SU-DHL-6 (cell line): Measurements from ENCODE around the gene TENM4.

ENCODE experiments used
- H2AFZ ChIP-seq: fragments of 200-600 bp; sonication (generic); 2 replicates; pipeline ENCODE4 v1.6.1; 2014; ENCODE audit warnings: low read depth, mild to moderate bottlenecking, moderate library complexity, mixed read lengths, antibody characterized with exemption, low read length; ENCODE audit not compliant: severe bottlenecking
- H3F3A ChIP-seq: fragments of 200-600 bp; shearing (Covaris generic); 2 replicates; pipeline ENCODE4 v1.6.0; 2016; ENCODE audit warnings: antibody characterized with exemption, mild to moderate bottlenecking; ENCODE audit not compliant: insufficient read depth
- H3K27ac ChIP-seq: fragments of 200-600 bp; sonication (generic); 2 replicates; pipeline ENCODE4 v1.5.1; 2016; ENCODE audit warnings: low read depth, mild to moderate bottlenecking, low read length, moderate library complexity, mixed read lengths
- H3K27me3 ChIP-seq: fragments of 200-600 bp; sonication (generic), shearing (Covaris generic); 2 replicates; pipeline ENCODE4 v1.6.0; 2014; ENCODE audit warnings: mild to moderate bottlenecking, low read length
- H3K36me3 ChIP-seq: fragments of 200-600 bp; sonication (generic); 2 replicates; pipeline ENCODE4 v1.6.1; 2014; ENCODE audit warnings: mild to moderate bottlenecking, low read length, mixed read lengths
- H3K4me2 ChIP-seq: fragments of 300-600, 200-600 bp; shearing (Covaris generic), sonication (generic); 2 replicates; pipeline ENCODE4 v1.6.0; 2014; ENCODE audit warnings: low read length, low read depth, mild to moderate bottlenecking; ENCODE audit not compliant: poor library complexity, severe bottlenecking
- H3K4me3 ChIP-seq: fragments of 200-600 bp; sonication (generic); 2 replicates; pipeline ENCODE4 v1.5.1; 2014; ENCODE audit warnings: antibody characterized with exemption, low read length, mild to moderate bottlenecking, mixed read lengths; ENCODE audit not compliant: insufficient read depth, poor library complexity, severe bottlenecking
- H3K79me2 ChIP-seq: fragments of 200-600 bp; sonication (generic); 2 replicates; pipeline ENCODE4 v1.6.1; 2014; ENCODE audit warnings: mild to moderate bottlenecking, low read length, moderate library complexity; ENCODE audit not compliant: insufficient read depth
- H3K9ac ChIP-seq: fragments of 200-600 bp; sonication (generic); 2 replicates; pipeline ENCODE4 v1.7.0; 2014; ENCODE audit warnings: mild to moderate bottlenecking, low read length
- H3K9me2 ChIP-seq: fragments of 200-600 bp; sonication (generic); replicated peaks from 2 replicates; pipeline ENCODE4 v1.6.1; 2014; ENCODE audit warnings: low read length; ENCODE audit not compliant: insufficient read depth
- H3K9me3 ChIP-seq: fragments of 200-600 bp; sonication (generic); 2 replicates; pipeline ENCODE4 v1.6.1; 2014; ENCODE audit warnings: low read length, mixed read lengths; ENCODE audit not compliant: insufficient read depth
- H4K20me1 ChIP-seq: fragments of 200-600 bp; sonication (generic); 2 replicates; pipeline ENCODE4 v1.6.1; 2014; ENCODE audit warnings: low read depth, mild to moderate bottlenecking, antibody characterized with exemption, low read length, moderate library complexity, mixed read lengths
- EZH2phosphoT487 ChIP-seq: fragments of 200-600 bp; sonication (generic), shearing (Covaris generic); conservative IDR thresholded peaks from 2 replicates; pipeline ENCODE4 v1.6.1; 2018; ENCODE audit warnings: mild to moderate bottlenecking, antibody characterized with exemption, low read length, moderate library complexity, mixed read lengths
- TF ChIP-seq, protein P1 (sequence below): fragments of 200-600 bp; sonication (generic); IDR thresholded peaks from one replicate; pipeline ENCODE4 v1.5.1; 2017; ENCODE audit warnings: antibody characterized with exemption, mild to moderate bottlenecking, low read length, moderate library complexity; ENCODE audit not compliant: insufficient read depth, poor library complexity, severe bottlenecking

The TENM4 gene

DNA sequence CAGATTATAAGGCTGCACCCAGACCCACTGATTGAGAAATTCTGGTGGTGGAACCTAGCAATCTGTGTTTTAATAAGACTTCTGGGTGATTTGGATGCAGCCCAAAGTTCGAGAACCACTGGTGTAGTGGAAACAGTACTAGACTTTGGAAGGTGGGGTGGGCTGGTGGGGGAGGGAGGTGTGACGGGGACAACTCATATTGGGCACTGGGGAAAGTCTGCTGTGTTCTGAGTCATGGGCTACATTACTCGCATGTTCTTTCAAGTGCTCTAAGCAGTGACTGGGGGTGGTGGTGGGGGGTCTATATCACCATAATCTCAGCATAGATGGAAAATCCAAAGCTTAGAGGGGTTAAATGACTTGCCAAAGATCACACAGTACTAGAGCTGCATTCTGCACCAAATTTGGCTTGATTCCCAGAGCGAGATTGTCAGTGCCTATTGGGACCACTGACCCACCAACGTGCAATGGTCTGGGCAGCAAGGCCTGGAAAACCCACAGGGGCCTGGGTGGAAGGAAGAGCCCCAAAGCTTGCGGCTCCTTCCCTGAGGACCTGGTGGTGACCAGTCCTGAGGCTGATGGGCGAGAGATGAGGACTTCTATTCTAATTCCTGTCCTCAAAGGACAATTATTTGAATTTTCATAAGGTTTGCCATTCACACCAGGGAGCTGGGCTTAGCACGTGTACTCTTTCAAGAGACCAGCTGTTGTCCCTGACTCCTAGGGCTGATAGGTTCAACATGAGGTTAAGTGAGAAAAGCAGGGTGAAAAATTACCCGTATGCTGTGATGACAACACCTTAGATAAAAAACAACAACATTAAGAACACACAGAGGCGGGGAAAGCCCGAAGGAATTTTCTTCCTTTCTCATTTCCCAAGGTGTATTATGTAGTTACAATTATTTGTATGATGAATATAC is 788.6 kb downstream of the TENM4 start:
- no peaks in the 10 kb centered on the region for H3K79me2 ChIP-seq

DNA sequence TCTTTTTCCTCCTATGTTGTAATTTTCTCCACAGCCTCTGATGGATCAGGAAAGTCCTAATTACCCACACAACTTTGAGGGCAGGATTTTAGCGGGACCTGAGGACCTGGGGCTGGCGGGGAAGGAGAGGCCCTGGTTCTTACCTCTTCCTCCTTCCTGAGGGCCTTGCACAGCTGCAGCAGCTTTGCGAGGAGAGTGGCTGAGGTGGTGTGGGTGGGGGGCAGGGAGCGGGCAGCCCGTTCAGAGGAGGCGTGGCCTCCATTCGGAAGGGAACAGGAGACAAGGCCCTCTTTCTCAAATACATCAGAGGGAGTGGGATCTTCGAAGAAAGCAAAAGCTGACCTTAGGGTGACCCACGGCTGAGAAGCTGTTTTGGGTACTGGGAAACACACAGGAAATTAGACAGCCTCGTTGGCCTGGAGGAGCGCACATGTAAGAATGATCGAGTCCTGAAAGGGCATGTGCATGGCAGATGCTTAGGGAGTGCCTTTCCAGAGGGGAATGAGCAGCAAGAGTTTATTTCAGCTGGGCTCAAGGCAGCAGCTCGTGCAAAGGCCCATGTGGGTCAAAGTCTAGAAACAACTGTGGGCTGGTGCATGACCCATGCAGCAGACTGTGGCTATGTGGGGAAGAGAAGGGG is 789.6 kb downstream of the TENM4 start:
- Histone ChIP-seq H4K20me1 (no peaks in the 10 kb centered on the region), H2AFZ (no peak overlapping the region)

More for the DNA sequence above, 788.6 kb downstream of the TENM4 start:
- H3K27ac ChIP-seq, result no peak overlapping the region
- no peak overlapping the region for H3K4me3 ChIP-seq
- no peaks in the 10 kb centered on the region for H3K36me3 ChIP-seq
- no peak overlapping the region for H2AFZ ChIP-seq
- no peaks in the 10 kb centered on the region for H3F3A ChIP-seq
- TF ChIP-seq, protein P1, sequence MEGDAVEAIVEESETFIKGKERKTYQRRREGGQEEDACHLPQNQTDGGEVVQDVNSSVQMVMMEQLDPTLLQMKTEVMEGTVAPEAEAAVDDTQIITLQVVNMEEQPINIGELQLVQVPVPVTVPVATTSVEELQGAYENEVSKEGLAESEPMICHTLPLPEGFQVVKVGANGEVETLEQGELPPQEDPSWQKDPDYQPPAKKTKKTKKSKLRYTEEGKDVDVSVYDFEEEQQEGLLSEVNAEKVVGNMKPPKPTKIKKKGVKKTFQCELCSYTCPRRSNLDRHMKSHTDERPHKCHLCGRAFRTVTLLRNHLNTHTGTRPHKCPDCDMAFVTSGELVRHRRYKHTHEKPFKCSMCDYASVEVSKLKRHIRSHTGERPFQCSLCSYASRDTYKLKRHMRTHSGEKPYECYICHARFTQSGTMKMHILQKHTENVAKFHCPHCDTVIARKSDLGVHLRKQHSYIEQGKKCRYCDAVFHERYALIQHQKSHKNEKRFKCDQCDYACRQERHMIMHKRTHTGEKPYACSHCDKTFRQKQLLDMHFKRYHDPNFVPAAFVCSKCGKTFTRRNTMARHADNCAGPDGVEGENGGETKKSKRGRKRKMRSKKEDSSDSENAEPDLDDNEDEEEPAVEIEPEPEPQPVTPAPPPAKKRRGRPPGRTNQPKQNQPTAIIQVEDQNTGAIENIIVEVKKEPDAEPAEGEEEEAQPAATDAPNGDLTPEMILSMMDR, result no peak
- TF ChIP-seq EZH2phosphoT487, result no peak
- H4K20me1 ChIP-seq, result no peaks in the 10 kb centered on the region
- H3K9me2 ChIP-seq, result no peaks in the 10 kb centered on the region
- H3K9ac ChIP-seq, result no peak overlapping the region
- H3K27me3 ChIP-seq, result no peaks in the 10 kb centered on the region
- no peaks in the 10 kb centered on the region for H3K9me3 ChIP-seq
- no peak overlapping the region for H3K4me2 ChIP-seq

DNA sequence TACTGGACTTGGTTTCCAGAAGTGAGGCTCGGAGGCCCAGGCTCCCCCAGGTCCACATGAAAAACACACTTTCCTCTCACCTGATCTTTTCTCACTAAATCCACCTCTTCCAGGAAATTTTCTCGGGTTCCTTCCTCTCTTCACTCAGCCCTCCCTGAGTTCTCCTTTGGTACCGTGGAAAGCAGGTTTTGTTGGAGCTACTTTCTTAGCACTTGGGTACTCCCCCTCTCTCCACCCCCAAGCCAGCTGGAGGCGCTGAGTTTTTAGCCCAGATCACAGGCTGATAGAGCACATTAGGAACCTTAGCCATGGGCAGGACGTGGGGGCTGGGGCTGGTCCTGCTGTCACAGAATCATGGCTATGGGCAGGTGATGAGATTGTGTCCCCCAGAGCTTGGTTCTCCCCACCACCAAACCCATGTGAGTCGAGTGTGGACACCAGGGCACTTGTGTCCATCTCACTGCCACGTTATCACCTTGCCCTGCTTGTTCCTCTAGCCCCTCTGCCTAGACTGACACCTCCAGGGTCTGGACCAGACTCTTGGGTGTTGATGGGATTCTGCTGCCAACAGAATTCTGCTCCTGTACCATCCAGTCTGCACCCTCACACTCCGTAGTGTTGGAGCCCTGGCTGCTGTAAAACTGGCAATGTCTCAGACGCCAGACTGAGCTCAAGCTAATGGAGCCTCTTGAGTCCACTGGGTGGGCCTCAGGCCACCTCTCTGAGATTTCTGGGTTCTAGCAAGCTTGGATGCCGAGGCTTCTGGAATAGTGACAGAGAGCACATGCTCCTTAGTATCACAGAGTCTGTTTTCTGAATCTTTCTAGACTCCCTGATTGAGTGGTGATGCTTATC is 791.2 kb downstream of the TENM4 start:
- Histone ChIP-seq H3K36me3 (no peaks in the 10 kb centered on the region), H3K4me3 (no peak overlapping the region), H4K20me1 (no peaks in the 10 kb centered on the region), H3K9me2 (no peaks in the 10 kb centered on the region), H3K27ac (no peak overlapping the region), H3K27me3 (no peaks in the 10 kb centered on the region), H3K9ac (no peak overlapping the region), H2AFZ (no peak overlapping the region), H3K79me2 (no peaks in the 10 kb centered on the region), H3K4me2 (no peak overlapping the region), H3F3A (no peaks in the 10 kb centered on the region), H3K9me3 (no peaks in the 10 kb centered on the region)
- no peak for TF ChIP-seq EZH2phosphoT487
- TF ChIP-seq, protein P1, result no peak

More for the DNA sequence above, 789.6 kb downstream of the TENM4 start:
- Histone ChIP-seq H3K9me2 (no peaks in the 10 kb centered on the region), H3K9me3 (no peaks in the 10 kb centered on the region), H3K79me2 (no peaks in the 10 kb centered on the region), H3F3A (no peaks in the 10 kb centered on the region), H3K36me3 (no peaks in the 10 kb centered on the region), H3K27ac (no peak overlapping the region), H3K4me2 (no peak overlapping the region), H3K9ac (no peak overlapping the region), H3K4me3 (no peak overlapping the region), H3K27me3 (no peaks in the 10 kb centered on the region)
- TF ChIP-seq, protein P1, result no peak
- TF ChIP-seq EZH2phosphoT487, result no peak
